T-helper 2 cell treated with Interferon-gamma antibody and Interleukin-4, amounts not matched to agents 5 μg/mL and 100 μg/mL, for 36 hours (primary cell): ENCODE data around the gene EPDR1.
A peak's percentile ranks its signal among the peaks of the same experiment; 100 is the strongest.

Experiments used
- DNase-seq: peaks from one replicate; pipeline ENCODE4 v3.0.0; 2021; ENCODE audit warnings: low spot score
- H3K27ac Mint-ChIP-seq: one replicate; pipeline ENCODE4 v1.8.0; 2021; ENCODE audit warnings: mild to moderate bottlenecking, mixed read lengths
- H3K27me3 Mint-ChIP-seq: one replicate; pipeline ENCODE4 v1.8.0; 2021; ENCODE audit warnings: low read depth, mixed read lengths
- H3K36me3 Mint-ChIP-seq: one replicate; pipeline ENCODE4 v1.8.0; 2021; ENCODE audit warnings: low read depth, mixed read lengths
- H3K4me1 Mint-ChIP-seq: one replicate; pipeline ENCODE4 v1.8.0; 2021; ENCODE audit warnings: low read depth, mixed read lengths
- H3K4me3 Mint-ChIP-seq: one replicate; pipeline ENCODE4 v1.8.0; 2022; ENCODE audit warnings: mild to moderate bottlenecking, moderate library complexity, mixed read lengths
- H3K9me3 Mint-ChIP-seq: one replicate; pipeline ENCODE4 v1.8.0; 2021; ENCODE audit warnings: mixed read lengths

Gene EPDR1

GRCh38 chr7:37920305-37920848 lies at the start of gene EPDR1:
TSS of gene EPDR1 (plus strand) at chr7:37920640. CDS start at chr7:37920940, 300 bp downstream.
- peak; percentile 7 for DNase-seq
- Mint-ChIP-seq H3K4me3 (peak within 1 kb of the TSS; percentile 77), H3K27me3 (peaks cover 60% of the 10 kb centered on the region), H3K27ac (no peak within 1 kb of the TSS), H3K36me3 (no peaks in the 10 kb centered on the region), H3K9me3 (no peaks in the 10 kb centered on the region), H3K4me1 (peaks cover 7% of the 10 kb centered on the region)

- Mint-ChIP-seq H3K4me3 (no peak overlapping the region), H3K27ac (no peak overlapping the region), H3K27me3 (peaks cover 2% of the 10 kb centered on the region), H3K4me1 (no peaks in the 10 kb centered on the region), H3K36me3 (no peaks in the 10 kb centered on the region), H3K9me3 (no peaks in the 10 kb centered on the region)
- no peak for DNase-seq
Measured at GRCh38 chr7:37882086-37882485, 38.4 kb upstream of the EPDR1 start.

DNA sequence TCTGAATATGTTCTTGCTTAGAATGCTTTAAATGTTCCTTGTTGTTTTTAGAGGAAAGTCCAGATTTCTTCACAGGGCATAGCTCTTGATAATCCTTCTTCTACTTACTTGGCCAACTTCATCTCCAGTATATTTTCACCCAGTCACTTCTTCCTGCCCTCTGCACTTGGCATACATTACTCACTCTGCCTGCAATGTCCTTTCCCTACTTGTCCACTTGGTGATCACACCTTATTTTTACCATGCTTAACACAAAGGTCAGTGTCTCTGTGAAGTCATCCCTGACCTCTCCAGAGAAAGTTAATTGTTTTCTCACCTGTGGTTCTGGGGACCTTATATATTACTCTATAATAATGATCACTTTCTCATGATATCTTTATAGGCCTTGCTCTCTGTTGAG lies 27.1 kb upstream of the EPDR1 start:
- Mint-ChIP-seq H3K36me3 (no peaks in the 10 kb centered on the region), H3K27me3 (peaks cover 4% of the 10 kb centered on the region), H3K4me3 (no peak overlapping the region)

GRCh38 chr7:37894671-37895070 lies 25.8 kb upstream of the EPDR1 start:
- H3K27me3 Mint-ChIP-seq, result no peaks in the 10 kb centered on the region
- H3K4me3 Mint-ChIP-seq, result no peak overlapping the region
- DNase-seq, result no peak
- H3K4me1 Mint-ChIP-seq, result no peaks in the 10 kb centered on the region
- H3K36me3 Mint-ChIP-seq, result no peaks in the 10 kb centered on the region
- no peak overlapping the region for H3K27ac Mint-ChIP-seq
- H3K9me3 Mint-ChIP-seq, result no peaks in the 10 kb centered on the region

More for the DNA sequence above, 27.1 kb upstream of the EPDR1 start:
- Mint-ChIP-seq H3K9me3 (no peaks in the 10 kb centered on the region), H3K4me1 (no peaks in the 10 kb centered on the region), H3K27ac (no peak overlapping the region)
- no peak for DNase-seq

- Mint-ChIP-seq H3K4me1 (no peaks in the 10 kb centered on the region), H3K4me3 (no peak overlapping the region), H3K27ac (no peak overlapping the region), H3K36me3 (no peaks in the 10 kb centered on the region), H3K27me3 (no peaks in the 10 kb centered on the region), H3K9me3 (no peaks in the 10 kb centered on the region)
- DNase-seq, result no peak
Measured at GRCh38 chr7:37899712-37900247, 20.7 kb upstream of the EPDR1 start.

DNA sequence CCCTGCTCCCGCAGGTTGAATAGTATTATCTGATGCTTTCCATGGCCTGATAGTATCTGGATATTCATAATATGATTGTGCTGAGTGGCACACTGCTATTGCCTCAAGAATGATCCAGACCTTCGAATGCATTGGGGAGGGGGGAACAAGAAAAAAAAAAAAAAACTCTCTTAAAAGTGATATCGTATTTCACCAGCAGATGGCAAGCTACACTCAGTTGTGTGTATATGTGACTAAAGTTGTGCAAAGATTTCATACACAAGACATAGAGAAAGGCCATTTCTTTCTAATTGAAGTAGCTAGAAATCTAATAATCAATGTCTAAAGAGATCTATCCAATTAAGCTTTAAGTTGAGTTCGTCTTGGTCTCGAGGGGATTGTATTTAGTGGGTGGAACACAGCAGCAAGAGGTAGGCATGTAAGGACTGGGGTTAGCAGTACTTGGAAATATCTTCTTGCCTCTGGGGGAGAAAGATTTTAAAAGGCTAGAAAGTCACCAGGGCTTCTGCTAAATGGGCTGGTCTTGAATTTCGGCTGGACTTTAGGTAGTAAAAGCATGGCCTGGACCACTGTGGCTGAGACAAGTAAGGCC lies 19.1 kb upstream of the EPDR1 start:
- Mint-ChIP-seq H3K4me3 (no peak overlapping the region), H3K4me1 (no peaks in the 10 kb centered on the region), H3K27me3 (no peaks in the 10 kb centered on the region), H3K27ac (no peak overlapping the region), H3K36me3 (no peaks in the 10 kb centered on the region), H3K9me3 (no peaks in the 10 kb centered on the region)
- DNase-seq, result no peak

- Mint-ChIP-seq H3K27ac (no peak overlapping the region), H3K27me3 (peaks cover 3% of the 10 kb centered on the region), H3K9me3 (no peaks in the 10 kb centered on the region), H3K4me3 (no peak overlapping the region), H3K4me1 (no peaks in the 10 kb centered on the region), H3K36me3 (no peaks in the 10 kb centered on the region)
- no peak for DNase-seq
Measured at GRCh38 chr7:37901890-37902524, 18.4 kb upstream of the EPDR1 start.

GRCh38 chr7:37908221-37908788 lies 12.1 kb upstream of the EPDR1 start:
- H3K36me3 Mint-ChIP-seq, result no peaks in the 10 kb centered on the region
- H3K9me3 Mint-ChIP-seq, result no peaks in the 10 kb centered on the region
- H3K27ac Mint-ChIP-seq, result no peak overlapping the region
- no peak overlapping the region for H3K4me3 Mint-ChIP-seq
- DNase-seq, result no peak
- no peaks in the 10 kb centered on the region for H3K4me1 Mint-ChIP-seq
- peaks cover 10% of the 10 kb centered on the region for H3K27me3 Mint-ChIP-seq

DNA sequence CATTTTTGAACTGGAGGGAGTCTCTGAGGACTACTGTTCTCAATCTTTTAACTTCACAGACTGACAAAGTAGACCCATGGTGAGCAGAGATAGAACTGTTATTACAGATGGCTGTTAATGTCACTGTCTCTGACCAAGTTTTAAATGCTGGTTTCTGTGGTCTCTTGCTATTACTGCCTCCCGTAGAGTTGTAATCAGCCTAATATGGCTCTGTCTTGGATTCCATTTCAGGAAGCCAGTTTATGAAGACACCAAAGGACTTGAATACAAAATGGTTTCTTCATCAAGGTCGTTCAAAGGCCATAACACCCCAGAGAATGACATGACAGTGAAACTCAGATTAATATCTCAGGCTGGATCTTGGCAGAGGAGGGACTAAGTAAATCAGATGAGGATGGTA lies 7.7 kb upstream of the EPDR1 start:
- no peaks in the 10 kb centered on the region for H3K36me3 Mint-ChIP-seq
- no peaks in the 10 kb centered on the region for H3K9me3 Mint-ChIP-seq
- no peak overlapping the region for H3K27ac Mint-ChIP-seq
- peaks cover 4% of the 10 kb centered on the region for H3K4me1 Mint-ChIP-seq
- H3K27me3 Mint-ChIP-seq, result peaks cover 36% of the 10 kb centered on the region
- no peak overlapping the region for H3K4me3 Mint-ChIP-seq
- DNase-seq, result no peak

- Mint-ChIP-seq H3K36me3 (no peaks in the 10 kb centered on the region), H3K4me3 (no peak overlapping the region), H3K9me3 (no peaks in the 10 kb centered on the region), H3K4me1 (peaks cover 6% of the 10 kb centered on the region), H3K27me3 (peaks cover 61% of the 10 kb centered on the region), H3K27ac (no peak overlapping the region)
- DNase-seq, result no peak
Measured at GRCh38 chr7:37915438-37915837, 5.0 kb upstream of the EPDR1 start.

DNA sequence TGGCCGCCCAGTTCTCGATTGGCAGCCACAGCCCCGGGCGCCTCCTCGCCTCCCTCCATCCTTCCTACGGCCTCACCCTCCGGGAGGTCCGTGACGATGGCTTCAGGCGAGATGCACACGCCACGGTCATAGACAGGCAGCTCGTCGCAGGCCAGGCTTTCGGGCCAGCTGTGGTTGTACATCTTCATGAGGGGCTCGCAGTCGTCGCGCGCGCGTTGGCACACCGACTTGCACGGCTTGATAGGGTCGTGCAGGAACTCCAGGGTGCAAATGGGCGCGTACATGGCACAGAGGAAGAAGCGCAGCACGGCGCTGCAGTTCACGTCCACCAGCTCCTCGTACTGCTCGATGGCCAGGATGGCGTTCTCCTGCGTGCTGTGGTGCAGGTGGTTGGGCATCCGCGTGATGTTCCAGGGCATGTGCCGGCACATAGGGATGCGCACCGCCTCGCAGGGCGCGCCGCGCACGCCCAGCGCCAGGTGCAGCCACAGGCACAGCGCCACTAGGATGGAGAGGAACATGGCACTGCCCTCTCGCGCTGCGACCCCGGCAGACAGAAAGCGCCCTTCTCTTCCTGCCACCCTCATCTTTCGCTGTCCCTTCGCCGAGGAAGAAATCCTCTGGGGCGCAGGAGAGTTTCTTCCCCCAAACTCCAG lies 4.3 kb upstream of the EPDR1 start:
- H3K36me3 Mint-ChIP-seq, result no peaks in the 10 kb centered on the region
- H3K27me3 Mint-ChIP-seq, result peaks cover 62% of the 10 kb centered on the region
- no peak for DNase-seq

DNA sequence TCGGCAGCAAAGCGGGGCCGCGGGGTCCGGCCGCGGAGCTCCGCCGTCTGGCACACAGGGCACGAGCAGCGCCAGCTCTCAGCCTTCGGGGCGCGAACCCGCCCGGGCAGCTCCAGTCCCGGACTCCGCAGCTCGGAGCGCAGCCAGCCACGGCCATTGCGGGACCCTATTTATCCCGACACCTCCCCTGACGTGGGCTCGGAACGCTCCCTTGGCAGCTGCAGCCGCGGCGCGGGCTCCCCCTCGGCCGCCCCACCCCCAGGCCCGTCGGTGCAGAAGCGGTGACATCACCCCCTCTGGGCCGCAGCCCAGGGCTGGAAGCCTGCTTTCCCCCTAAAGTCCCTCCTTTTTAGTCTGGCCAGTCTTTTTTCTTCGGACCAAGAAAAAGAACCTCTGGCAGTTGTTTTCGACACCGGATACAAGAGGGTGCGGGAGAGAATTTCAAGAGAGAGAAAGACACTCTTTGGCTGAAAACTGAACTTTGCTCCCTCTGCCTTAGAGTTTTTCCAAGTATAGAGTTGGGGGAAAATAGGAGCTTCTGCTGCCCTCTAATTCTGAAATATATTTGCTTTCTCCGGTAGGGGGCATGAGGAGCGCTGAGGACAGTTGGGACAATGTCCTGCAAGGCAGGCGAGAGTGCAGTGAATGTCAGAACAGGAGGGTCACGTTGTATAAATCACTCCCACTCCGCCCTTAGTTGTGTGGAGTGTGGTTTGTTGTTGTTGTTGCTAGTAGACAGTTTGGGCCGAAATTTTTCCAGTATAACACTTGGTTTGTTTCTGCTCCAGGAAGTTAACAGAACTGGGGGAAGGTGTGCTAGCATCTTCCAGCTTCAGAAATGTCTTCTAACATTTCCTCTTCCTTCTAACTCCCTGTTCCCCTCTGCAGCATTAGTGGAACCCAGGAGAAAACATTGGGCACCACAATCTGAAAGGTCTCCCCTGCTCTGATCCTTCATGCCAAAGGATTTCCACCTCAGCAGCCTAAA lies 3.5 kb upstream of the EPDR1 start, which contains the start of gene SFRP4:
Gene SFRP4, minus strand, starts transcription at position 145 of the 988 bp plus-strand sequence. CDS start 280 bp downstream, outside the sequence.
- Mint-ChIP-seq H3K27me3 (peaks cover 63% of the 10 kb centered on the region), H3K27ac (no peak within 1 kb of the TSS), H3K4me1 (peaks cover 7% of the 10 kb centered on the region), H3K9me3 (no peaks in the 10 kb centered on the region), H3K4me3 (peak within 1 kb of the TSS; percentile 20), H3K36me3 (no peaks in the 10 kb centered on the region)
- no peak for DNase-seq

More for the DNA sequence above, 4.3 kb upstream of the EPDR1 start:
- H3K4me3 Mint-ChIP-seq, result peak overlapping the region; percentile 20
- no peaks in the 10 kb centered on the region for H3K9me3 Mint-ChIP-seq
- H3K4me1 Mint-ChIP-seq, result peaks cover 7% of the 10 kb centered on the region
- H3K27ac Mint-ChIP-seq, result no peak overlapping the region

DNA sequence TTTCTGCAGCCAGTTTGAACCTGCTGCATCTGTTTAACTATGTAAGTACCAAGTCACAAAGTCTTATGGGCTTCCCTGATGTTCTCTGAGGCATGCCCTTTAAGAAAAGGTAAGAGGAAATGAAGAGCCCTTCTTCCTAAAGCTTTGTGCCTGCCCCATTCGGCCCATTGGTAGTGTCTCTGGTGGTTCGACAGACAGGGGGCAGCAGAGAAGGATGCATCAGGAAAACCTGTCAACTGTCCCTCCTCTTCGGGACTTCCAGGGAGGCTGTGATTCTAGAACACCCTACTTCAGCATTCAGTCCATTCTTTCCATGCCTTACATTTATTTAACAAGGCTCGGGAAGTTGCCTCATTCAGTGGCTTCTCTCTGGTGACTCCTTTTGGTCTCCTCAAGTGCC lies 1.9 kb upstream of the EPDR1 start:
- Mint-ChIP-seq H3K36me3 (no peaks in the 10 kb centered on the region), H3K4me1 (peaks cover 7% of the 10 kb centered on the region), H3K9me3 (no peaks in the 10 kb centered on the region), H3K27me3 (peaks cover 71% of the 10 kb centered on the region), H3K4me3 (no peak overlapping the region), H3K27ac (no peak overlapping the region)
- DNase-seq, result no peak
